GM21786 (cell line): ENCODE results near the gene ZNF12.
"Not testable (repeated sequence)": the region's sequence is repeated elsewhere in the genome, so short reads cannot be mapped to it uniquely, and the experiment has no call there.

Experiments
- ATAC-seq: cut with Tn5 transposase; IDR thresholded peaks from one replicate; pipeline ENCODE4 v1.9.1; 2021; ENCODE audit not compliant: unreplicated experiment

ZNF12 gene

DNA sequence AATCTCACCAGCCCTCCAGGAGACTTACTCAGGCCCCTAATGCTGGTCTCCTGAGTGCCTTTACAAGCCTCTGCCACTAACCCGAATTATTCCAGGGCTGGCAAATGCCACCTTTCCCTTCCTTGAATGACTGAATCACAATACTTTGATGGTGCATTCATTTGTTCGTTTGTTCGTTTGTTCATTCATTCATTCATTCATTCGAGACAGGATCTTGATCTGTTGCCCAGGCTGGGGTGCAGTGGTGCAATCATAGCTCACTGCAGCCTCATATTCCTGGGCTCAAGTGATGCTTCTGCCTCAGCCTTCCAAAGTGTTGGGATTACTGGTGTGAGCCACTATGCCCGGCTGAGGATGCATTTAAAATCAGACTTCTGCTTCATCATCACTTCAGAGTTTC, 6.0 kb downstream of the ZNF12 start:
- ATAC-seq = no peak

DNA sequence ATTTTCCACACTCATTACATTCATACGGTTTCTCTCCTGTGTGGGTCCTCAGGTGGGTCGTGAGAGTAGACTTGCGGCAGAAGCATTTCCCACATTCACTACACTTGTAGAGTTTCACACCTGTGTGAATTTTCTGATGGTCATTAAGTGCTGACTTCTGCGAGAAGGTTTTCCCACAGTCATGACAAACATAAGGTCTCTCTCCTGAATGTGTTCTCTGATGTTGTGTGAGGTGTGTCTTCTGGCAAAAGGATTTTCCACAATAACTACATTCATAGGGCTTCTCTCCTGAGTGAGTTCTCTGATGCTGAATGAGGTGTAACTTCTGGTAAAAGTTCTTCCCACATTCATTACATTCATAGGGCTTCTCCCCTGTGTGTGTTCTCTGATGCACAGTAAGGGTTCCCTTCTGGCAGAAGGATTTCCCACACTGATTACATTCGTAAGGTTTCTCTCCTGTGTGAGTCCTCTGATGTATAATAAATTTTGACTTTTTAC, 15.1 kb downstream of the ZNF12 start:
- ATAC-seq = no peak

DNA sequence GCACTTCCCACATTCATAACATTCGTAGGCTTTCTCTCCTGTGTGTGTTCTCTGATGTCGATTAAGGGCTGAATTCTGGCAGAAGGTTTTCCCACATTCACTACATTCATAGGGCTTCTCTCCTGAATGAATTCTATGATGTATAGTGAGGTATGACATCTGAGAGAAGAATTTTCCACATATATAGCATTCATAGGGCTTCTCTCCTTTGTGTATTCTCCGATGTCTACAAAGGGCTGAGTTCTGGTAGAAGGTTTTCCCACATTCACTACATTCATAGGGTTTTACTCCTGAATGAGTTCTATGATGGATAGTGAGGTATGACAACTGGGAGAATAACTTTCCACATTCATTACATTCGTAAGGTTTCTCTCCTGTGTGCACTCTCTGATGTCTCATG, 15.6 kb downstream of the ZNF12 start:
- no peak for ATAC-seq

DNA sequence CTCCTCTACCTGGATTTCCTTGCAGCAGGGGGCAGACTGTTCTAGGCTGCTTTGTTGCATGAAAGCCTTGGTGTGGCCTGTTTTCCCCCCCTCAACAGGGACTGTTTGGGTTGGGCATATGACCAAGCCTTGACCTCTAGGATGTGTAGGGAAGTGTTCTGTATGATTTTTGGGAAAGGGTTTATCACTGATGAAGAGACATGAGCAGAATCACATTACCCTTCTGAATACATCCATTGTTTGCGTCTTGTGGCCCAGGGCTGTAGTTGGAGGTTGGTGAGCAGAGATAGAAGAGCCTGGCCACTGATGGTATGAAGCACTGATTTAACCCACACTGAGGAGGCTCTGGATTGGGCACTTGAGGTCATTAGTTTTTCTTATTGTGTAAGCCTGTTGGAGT, 26.6 kb downstream of the ZNF12 start:
- no peak for ATAC-seq

DNA sequence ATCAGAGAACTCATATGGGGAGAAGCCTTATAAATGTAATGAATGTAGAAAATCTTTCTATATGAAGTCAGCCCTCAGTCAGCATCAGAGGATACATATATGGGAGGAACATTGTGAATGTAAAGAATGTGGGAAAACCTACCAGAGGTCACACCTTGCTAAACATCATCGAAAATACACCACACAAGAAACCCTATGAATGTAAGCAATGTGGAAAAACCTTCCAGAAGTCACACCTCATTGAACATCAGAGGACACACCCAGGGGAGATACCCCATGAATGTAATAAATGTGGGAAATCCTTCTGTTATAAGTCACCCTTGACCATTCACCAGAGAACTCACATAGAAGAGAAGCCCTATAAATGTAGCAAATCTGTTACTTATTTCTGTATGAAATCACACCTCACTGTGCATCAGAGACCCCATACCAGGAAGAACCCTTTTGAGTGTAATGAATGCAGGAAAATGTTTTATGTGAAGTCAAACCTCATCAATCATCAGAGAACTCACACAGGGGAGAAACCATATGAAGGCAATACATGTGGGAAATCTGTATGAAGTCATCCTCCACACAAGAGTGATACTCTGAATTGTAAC, 30.8 kb downstream of the ZNF12 start:
- no peak for ATAC-seq

DNA sequence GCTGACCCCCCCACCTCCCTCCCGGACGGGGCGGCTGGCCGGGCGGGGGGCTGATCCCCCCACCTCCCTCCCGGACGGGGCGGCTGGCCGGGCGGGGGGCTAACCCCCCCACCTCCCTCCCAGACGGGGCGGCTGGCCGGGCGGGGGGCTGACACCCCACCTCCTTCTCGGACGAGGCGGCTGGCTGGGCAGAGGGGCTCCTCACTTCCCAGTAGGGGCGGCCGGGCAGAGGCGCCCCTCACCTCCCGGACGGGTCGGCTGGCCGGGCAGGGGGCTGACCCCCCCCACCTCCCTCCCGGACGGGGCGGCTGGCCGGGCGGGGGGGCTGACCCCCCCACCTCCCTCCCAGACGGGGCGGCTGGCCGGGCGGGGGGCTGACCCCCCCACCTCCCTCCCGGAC, 35.9 kb downstream of the ZNF12 start:
- not testable (repeated sequence) for ATAC-seq

DNA sequence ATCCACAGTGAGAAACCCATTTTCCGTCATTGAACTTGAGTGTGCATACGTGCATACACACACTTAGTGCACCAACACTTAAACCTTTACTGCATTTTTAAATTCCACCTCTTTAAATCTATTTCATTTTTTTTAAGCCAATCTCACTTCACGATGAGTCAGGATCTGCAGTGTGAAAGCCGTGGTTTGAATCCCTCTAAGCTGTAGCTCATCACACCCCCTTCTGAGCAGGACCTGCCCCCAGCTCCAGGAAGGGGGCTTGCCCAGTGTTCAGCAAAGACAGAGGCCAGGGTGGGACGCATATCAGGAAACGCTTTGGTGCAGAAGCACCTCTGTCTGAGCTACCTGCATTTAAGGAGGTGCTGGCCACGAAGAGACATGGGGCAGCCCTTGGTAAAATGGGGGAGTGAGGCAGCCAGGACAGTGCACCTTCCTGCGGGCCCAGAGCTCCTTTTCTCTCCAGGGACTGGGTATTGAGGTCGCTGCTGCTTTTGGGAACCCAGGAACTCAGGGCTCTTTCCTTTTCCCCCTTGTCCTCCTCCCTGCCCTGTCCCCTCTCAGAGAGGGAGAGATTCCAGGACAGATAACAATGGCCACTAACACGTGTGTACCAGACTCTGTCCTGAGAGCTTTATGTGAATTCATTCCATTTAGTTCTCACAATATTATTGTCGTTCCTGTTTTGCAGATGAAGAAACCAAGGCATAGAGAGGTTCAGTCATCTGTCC, 48.0 kb downstream of the ZNF12 start:
- no peak for ATAC-seq

DNA sequence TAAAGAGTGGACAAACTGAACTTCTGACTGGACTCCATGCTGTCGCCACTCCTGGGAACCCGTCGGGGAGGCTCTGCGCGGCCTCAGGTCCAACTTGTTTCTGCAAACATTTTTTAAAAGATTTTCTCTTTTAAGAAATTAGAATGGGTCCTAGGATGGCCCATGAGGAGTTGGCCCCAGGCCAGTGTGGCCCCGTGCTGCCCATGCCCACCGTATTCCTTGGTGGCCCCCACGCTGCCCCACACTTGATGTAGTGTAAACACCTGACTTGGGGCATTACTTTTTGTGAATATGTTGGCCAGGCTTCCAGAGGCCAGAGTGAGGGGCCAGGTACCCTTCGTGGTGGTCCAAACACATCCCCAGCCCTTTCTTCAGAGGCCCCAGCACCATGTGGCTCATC, 50.3 kb downstream of the ZNF12 start:
- no peak for ATAC-seq

DNA sequence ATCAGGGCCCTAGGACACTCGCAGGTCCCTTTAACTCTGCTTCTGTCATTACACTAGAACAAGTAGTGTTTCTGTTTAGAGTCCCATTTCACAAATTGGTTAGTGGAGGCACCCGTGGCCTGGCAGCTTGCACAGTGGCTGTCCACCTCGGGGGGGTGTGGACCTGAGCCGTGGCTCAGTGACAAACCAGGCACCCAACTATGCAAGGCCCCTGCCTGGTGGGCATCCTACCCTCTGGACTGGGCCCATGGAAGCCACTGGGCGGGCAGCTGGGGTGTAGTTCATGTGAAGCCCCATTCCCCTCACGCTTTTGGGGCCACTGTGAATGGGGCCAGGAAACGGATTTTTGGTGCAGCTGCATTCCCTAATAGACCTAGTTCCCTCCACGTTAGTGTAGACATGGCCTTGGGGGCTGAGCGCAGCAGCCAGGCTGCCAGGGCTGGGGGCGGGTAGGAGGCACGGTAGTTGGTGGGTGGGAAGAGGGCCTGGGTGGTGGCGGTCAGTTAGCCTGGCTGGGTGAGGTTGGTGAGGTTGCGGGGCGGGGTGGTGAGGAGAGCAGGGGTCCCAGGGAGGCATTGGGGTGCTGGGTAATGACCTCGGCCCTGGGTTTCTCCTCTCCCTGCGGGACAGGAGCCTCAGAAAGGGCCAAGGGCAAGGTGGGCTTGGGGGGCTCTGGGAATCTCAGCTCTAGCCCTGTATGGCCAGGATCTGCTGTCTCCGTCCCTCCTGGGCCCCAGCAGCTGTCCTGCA, 50.9 kb downstream of the ZNF12 start:
- ATAC-seq = no peak

DNA sequence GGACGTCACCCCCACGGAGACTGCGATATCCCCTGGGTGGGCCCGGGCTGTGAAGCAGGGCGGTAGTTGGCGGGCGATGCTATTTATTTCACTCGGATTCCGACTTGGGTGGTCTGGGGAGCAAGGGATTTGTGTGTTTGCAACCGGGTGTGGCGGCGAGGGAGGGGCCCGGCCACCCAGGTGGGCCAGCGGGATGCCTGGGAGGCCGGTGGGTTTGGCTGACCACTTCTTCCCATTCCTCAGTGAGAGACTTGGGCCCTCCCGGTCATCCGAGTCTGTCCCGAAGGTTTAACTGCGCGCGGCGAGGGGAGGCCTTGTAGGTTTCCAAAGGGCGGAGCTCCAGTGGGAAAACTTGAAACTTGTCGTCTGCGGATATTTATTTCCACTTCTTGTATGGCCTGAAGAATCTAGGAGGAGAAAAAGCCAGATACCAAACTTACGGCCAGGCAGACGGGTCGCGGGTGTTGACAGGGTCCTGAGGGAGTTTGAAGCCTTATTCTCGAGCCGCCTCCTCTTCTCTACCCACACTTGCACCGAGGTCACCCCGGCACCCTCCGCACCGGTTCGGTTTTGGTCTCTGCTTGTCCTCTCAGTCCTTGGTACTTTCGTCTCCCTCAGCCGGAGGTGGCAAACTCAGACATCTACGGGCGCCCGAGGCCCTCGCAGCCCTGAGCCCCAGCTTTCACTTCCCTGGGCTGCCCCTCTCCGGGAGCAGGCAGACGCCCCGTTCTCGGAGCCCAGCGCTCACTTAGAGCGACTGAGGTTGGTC, 51.7 kb downstream of the ZNF12 start:
- ATAC-seq = no peak

DNA sequence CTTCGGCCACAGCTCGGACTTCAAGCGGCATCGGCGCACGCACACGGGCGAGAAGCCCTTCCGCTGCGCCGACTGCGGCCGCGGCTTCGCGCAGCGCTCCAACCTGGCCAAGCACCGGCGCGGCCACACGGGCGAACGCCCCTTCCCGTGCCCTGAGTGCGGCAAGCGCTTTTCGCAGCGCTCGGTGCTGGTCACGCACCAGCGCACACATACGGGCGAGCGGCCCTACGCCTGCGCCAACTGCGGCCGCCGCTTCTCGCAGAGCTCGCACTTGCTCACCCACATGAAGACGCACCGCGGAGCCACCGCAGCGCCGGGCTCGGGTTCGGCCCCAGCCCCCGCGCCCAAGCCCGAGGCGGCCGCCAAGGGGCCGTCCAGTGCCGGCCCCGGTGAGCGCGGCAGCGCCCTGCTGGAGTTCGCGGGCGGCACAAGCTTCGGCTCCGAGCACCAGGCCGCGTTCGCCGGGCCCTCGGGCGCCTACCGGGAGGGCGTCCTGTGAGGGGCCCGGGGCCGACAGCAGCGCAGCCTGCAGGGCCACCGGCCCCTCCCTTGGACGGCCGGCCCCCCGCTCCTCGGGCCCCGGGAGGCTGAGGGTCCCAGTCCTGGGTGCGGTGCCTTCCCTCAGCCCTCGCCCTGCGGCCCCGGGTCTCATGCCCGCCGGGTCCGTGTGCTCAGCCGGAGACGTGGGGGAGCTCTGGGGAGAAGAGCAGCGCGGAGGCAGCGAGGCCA, 52.5 kb downstream of the ZNF12 start:
- ATAC-seq = no peak

DNA sequence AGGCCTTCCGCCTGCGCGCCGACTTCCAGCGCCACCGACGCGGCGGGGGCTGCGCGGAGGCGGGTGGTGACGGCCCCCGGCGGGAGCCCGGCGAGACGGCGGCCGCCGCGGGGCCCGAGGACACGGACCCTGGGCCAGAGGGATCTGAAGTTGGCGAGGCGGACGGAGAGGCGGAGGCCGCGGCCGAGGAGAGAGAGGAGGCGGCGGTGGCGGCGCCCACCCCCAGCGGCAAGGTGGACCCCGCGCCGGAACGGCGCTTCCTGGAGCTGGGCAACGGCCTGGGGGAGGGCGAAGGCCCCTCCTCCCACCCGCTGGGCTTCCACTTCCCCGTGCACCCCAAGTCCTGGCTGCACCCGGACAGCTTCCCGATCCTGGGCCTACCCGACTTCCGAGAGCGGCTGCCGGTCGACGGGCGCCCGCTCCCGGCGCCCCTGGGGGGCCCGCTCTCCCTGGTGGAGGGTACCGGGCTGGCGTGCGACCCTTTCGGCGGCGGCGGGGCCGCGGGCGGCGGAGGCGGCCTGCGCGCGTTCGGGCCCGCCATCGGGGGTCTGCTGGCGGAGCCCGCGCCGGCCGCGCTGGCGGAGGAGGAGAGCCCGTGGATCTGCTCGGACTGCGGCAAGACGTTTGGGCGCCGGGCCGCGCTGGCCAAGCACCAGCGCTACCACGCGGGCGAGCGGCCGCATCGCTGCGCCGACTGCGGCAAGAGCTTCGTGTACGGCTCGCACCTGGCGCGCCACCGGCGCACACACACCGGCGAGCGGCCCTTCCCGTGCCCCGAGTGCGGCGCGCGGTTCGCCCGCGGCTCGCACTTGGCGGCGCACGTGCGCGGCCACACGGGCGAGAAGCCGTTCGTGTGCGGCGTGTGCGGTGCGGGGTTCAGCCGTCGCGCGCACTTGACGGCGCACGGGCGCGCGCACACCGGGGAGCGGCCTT, 53.4 kb downstream of the ZNF12 start:
- no peak for ATAC-seq

DNA sequence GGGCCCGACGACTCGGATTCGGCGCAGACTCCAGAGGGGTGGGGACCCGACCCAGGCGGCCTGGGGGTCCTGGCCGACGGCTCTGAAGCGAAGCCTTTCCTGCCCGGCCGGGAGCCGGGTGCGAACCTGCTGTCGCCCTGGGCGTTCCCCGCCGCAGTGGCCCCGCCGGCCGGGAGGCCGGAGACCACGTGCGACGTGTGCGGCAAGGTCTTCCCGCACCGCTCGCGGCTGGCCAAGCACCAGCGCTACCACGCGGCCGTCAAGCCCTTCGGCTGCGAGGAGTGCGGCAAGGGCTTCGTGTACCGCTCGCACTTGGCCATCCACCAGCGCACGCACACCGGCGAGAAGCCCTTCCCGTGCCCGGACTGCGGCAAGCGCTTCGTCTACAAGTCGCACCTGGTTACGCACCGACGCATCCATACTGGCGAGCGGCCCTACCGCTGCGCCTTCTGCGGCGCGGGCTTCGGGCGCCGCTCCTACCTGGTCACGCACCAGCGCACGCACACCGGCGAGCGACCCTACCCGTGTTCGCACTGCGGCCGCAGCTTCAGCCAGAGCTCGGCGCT, 54.2 kb downstream of the ZNF12 start:
- ATAC-seq = no peak

DNA sequence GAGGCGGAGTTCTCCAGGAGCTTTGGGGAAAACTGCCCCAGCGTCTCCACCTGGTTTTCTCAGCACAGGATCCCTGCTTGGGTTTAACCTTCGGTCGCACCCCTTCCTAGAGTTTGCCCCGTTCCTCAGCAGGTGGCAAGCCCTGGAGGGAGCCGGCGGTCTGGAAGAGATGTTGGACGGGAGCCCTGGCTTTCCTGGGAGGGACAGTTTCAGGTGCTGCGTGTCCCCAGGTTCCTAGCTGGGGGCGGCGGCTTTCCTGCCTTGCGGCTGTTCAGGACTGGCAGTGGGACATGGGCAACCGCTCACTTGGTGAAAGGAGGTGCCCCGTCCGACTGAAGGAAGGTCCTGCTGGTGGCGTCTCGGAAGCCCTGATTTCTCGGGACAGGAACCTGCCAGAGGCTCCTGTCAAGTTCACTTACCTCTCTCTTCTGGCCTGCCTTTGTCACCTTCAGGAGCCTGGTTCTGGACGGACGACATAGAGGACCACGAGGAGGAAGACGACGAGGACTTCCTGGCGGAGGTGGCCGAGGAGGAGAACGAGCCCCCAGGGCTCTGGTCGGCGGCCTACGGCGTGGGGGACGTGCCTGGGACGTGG, 54.8 kb downstream of the ZNF12 start:
- ATAC-seq = no peak

DNA sequence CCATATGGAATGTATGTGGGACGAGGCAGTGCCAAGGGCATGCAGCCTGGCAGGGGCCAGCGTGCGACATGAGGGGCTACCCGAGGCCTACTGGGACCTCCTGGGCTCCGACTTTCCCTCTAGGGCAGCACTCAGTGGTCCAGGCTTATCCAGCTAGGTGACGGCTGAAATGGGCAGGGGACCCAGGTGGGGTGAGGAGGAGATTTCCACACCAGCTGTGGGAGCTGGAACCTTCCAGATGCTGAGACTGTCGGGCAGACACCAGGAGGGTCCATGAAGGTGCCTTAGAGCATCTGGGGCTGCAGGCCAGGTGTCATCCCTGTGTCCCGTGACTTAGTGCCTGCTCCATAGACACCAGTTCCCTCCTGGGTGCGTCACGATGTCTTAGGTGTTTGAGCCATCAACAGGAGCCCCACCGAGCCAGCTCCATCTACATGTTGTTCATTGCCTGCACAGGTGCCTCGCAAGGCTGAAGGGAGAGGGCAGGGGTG, 56.2 kb downstream of the ZNF12 start:
- ATAC-seq = no peak

DNA sequence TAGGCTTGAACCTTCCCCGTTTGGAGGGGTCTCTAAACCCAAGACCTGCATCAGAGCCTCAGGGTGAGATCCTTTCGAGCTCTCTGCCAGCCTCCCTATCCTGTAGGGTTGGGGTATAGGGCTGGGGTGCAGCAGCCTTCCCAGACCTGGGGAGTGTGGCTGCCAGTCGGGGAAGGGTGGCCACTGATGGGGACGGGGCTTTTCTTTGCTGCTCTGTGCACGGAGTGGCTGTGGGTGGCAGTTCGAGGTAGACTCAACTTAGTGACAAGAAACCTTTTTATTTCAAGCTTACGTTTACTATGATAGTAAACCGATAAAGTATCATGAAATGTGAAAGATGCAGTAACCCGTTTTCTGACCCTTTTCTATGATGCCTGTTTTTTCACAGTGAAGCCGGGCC, 56.7 kb downstream of the ZNF12 start:
- ATAC-seq = no peak

DNA sequence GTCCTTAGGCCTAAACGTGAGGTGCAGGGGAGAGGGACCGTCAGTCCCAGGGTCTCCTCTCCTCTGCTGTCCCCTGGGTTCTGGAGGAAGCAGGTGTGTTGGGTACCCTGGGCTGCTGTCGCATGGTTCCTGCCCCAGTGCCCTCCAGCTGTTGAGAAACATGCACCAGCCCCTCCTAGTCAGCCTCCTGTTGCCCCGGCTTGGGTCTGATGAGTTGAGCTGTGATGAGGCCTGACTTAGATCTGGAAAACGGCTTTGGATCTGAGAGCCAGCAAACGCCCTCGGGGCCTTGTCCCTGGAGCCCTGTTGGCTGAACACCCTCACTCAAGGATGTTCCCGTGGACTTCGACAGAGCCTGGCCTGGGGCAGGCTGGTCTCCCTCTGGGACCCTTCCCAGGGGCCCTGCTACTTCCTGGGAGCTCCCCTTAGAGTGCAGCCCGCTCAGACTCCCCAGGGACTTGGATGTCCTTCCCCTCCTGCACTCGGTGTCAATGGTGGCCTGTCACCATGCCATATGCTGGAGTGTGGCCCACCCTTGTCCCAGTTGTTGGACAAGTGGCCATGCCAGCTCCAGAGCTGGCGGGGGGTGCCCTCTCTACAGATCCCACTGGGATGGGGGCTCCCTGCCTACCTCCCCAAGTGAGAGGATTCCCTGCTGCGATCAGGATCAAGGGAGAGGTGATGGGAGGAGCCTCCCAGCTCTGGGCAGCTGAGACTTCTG, 57.3 kb downstream of the ZNF12 start:
- no peak for ATAC-seq

DNA sequence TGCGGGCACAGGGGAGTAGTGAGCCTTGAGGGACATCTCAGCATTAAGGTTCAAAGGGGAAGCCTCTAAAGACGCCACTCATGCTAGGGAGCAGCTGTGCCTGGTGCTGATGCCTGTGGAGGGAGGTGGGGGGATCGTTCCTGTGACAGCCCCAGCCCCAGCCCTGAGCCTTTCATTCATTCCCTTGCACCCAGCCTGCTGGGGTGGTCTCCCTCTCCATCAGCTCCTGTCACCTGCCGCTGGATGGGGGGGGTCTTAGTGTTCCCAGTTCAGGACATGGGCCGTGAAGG, 58.0 kb downstream of the ZNF12 start:
- no peak for ATAC-seq
